ENCODE data around the gene SYNPO2L.
"Not testable (repeated sequence)": the region's sequence is repeated elsewhere in the genome, so short reads cannot be mapped to it uniquely, and the experiment has no call there.

DNA sequence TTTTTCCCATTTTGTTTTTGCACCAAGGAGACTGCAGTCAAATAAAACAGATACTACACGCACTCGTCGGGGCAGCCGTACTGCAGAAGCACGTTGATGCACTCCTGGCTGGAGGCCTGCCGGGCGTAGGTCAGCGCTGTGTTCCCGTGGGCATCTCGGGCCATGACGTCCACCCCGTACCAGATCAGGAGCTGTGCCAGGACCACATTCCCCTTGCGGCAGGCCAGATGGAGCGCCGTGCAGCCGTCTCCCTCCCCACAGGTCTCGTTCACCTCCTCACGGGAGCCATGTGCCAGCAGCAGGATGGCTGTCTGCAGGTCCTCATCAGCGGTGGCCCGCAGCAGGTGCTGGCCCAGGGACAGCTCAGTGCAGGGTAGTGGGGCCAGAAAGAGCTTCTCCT is 18.7 kb upstream of the SYNPO2L start:
- TF ChIP-seq, protein P1, sequence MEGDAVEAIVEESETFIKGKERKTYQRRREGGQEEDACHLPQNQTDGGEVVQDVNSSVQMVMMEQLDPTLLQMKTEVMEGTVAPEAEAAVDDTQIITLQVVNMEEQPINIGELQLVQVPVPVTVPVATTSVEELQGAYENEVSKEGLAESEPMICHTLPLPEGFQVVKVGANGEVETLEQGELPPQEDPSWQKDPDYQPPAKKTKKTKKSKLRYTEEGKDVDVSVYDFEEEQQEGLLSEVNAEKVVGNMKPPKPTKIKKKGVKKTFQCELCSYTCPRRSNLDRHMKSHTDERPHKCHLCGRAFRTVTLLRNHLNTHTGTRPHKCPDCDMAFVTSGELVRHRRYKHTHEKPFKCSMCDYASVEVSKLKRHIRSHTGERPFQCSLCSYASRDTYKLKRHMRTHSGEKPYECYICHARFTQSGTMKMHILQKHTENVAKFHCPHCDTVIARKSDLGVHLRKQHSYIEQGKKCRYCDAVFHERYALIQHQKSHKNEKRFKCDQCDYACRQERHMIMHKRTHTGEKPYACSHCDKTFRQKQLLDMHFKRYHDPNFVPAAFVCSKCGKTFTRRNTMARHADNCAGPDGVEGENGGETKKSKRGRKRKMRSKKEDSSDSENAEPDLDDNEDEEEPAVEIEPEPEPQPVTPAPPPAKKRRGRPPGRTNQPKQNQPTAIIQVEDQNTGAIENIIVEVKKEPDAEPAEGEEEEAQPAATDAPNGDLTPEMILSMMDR (IDR thresholded peaks at IDR 0.05), result not testable (repeated sequence)
- TF ChIP-seq POLR2AphosphoS5, POLR2A, EP300 (IDR thresholded peaks at IDR 0.05): not testable (repeated sequence)
